ENCODE results near the gene INSIG1. TPM values are rescaled to one million over a fixed set of nuclear protein-coding genes. Genes with fewer than 3 reads are reported as not detected.

The INSIG1 gene
- total RNA-seq, 1 experiment from 2014 or later = 60.1 TPM

DNA sequence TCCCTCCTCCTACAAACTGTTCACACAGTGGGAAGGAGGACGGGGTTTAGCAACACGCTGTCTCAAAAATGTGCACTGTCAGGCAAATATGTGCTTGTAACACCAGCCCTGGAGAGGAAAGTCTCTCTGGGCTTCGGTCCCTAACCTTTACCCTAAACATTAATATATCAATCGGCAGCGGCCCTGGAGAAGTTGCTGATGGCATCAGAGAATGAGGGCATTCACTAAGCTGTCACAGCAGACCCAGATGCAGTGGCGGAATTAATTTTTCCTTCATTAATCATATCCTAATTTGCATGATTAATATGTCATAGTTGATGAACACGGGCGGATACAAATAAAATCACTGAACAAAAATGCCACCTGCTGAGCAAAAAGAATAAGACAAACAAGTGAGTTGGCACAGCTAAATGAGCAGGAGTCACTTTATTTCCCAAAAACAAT lies 45.2 kb upstream of the INSIG1 start:
- Mint-ChIP-seq H3K36me3 (ENCODE audit: insufficient read depth, unreplicated experiment) (no peaks in the 10 kb centered on the region), H3K4me3 (ENCODE audit: unreplicated experiment) (no peak overlapping the region), H3K27me3 (ENCODE audit: insufficient read depth, unreplicated experiment) (no peaks in the 10 kb centered on the region), H3K27ac (ENCODE audit: unreplicated experiment) (no peak overlapping the region), H3K4me1 (ENCODE audit: low read depth, unreplicated experiment) (no peaks in the 10 kb centered on the region), H3K9me3 (ENCODE audit: unreplicated experiment) (no peaks in the 10 kb centered on the region)
- H3K36me3 ChIP-seq (ENCODE audit: control insufficient read depth, insufficient read depth, low read length) = no peaks in the 10 kb centered on the region
- H3K4me1 ChIP-seq = peaks cover 15% of the 10 kb centered on the region
- no peak for DNase-seq
- no peak overlapping the region for H3K4me3 ChIP-seq (ENCODE audit: low read depth, low read length)
- intact Hi-C loops (cut with micrococcal nuclease; ENCODE audit: unreplicated experiment) = loop anchor here (5.0 kb wide), 1 partner anchor 60 kb away; no protein-coding TSS in a partner anchor
- H3K27me3 ChIP-seq (replicated peaks; ENCODE audit: control insufficient read depth, insufficient read depth, low read length) = no peaks in the 10 kb centered on the region
- CTCF ChIA-PET = interaction anchor here (0.5 kb wide), 1 partner anchor 45 kb away, joined by 4 read pairs; the partner anchor contains the start of gene INSIG1
- BruUV-seq (replicated peaks) = no TSS peak
- H3K9me3 ChIP-seq = no peaks in the 10 kb centered on the region; the same call in 1 of the 2 replicates
- POLR2A ChIA-PET = no interaction called here
- TF ChIP-seq, protein P1, sequence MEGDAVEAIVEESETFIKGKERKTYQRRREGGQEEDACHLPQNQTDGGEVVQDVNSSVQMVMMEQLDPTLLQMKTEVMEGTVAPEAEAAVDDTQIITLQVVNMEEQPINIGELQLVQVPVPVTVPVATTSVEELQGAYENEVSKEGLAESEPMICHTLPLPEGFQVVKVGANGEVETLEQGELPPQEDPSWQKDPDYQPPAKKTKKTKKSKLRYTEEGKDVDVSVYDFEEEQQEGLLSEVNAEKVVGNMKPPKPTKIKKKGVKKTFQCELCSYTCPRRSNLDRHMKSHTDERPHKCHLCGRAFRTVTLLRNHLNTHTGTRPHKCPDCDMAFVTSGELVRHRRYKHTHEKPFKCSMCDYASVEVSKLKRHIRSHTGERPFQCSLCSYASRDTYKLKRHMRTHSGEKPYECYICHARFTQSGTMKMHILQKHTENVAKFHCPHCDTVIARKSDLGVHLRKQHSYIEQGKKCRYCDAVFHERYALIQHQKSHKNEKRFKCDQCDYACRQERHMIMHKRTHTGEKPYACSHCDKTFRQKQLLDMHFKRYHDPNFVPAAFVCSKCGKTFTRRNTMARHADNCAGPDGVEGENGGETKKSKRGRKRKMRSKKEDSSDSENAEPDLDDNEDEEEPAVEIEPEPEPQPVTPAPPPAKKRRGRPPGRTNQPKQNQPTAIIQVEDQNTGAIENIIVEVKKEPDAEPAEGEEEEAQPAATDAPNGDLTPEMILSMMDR (IDR thresholded peaks at IDR 0.05; ENCODE audit: insufficient read depth in 1 of 2, low read depth in 1 of 2, low read length in 1 of 2, severe bottlenecking in 1 of 2, unreplicated experiment in 1 of 2) = no peak

DNA sequence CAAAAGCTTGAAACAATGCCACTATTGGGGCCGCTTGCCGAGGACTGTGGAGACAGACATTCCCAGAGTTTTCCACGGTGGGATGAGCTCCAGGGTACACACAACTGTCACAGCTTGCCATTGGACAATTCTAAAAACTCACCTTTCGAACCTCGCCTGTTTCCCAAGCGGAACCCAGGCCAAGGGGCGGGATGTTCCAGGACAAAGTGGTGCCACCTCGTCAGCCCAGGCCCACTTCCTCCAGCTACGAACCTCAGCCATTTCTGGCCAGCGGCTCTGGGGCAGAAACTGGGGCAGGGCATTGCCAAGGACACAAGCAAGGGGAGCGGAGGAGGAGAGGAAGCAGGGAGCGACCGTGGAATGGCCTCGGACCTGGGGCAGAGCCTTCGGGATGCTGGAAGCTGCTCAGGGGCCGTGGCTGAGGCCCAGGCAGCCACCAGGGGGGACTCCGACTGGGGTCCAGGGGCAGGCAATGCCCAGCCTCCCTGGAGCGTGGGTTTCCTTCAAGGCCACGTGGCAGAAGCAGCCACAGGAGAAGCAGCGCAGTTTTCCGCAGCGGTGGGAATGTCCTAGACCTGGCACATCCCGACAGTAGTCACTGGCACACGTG lies 44.7 kb upstream of the INSIG1 start:
- Mint-ChIP-seq H3K27ac (ENCODE audit: unreplicated experiment) (no peak overlapping the region), H3K4me3 (ENCODE audit: unreplicated experiment) (no peak overlapping the region), H3K27me3 (ENCODE audit: insufficient read depth, unreplicated experiment) (no peaks in the 10 kb centered on the region), H3K4me1 (ENCODE audit: low read depth, unreplicated experiment) (no peaks in the 10 kb centered on the region), H3K9me3 (ENCODE audit: unreplicated experiment) (no peaks in the 10 kb centered on the region), H3K36me3 (ENCODE audit: insufficient read depth, unreplicated experiment) (no peaks in the 10 kb centered on the region)
- no peaks in the 10 kb centered on the region for H3K27me3 ChIP-seq (replicated peaks; ENCODE audit: control insufficient read depth, insufficient read depth, low read length)
- no peaks in the 10 kb centered on the region for H3K36me3 ChIP-seq (ENCODE audit: control insufficient read depth, insufficient read depth, low read length)
- ChIA-PET POLR2A (no interaction called here), CTCF (no interaction called here)
- TF ChIP-seq, protein P1 (IDR thresholded peaks at IDR 0.05; ENCODE audit: insufficient read depth in 1 of 2, low read depth in 1 of 2, low read length in 1 of 2, severe bottlenecking in 1 of 2, unreplicated experiment in 1 of 2) = no peak
- DNase-seq = no peak
- no peak overlapping the region for H3K4me3 ChIP-seq (ENCODE audit: low read depth, low read length)
- H3K4me1 ChIP-seq = peaks cover 15% of the 10 kb centered on the region
- H3K9me3 ChIP-seq = no peaks in the 10 kb centered on the region; the same call in 1 of the 2 replicates
- intact Hi-C loops (cut with micrococcal nuclease; ENCODE audit: unreplicated experiment) = loop anchor here (5.0 kb wide), 1 partner anchor 61 kb away; no protein-coding TSS in a partner anchor
- no TSS peak for BruUV-seq (replicated peaks)

DNA sequence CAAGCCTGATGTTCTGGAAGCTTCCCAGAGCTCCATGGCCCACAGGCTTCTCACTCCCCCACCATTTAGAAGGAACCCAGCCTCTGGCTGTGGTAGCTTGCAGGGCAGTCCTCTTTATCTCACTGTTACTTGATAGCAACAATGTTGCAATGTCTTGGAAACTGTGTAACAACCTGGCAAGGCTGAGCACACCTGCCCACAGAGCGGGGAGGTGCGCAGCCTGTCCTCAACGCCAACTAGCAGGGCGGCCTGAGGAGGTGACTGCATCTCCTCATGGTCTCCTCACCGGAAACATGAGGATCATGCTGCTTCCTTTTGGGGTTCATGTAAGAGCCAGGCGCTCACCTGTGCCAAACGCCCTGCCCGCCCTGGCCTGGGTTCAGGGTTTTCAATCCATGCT lies 43.7 kb upstream of the INSIG1 start:
- Mint-ChIP-seq H3K36me3 (ENCODE audit: insufficient read depth, unreplicated experiment) (no peaks in the 10 kb centered on the region), H3K9me3 (ENCODE audit: unreplicated experiment) (no peaks in the 10 kb centered on the region), H3K27ac (ENCODE audit: unreplicated experiment) (no peak overlapping the region), H3K4me3 (ENCODE audit: unreplicated experiment) (no peak overlapping the region), H3K4me1 (ENCODE audit: low read depth, unreplicated experiment) (no peaks in the 10 kb centered on the region), H3K27me3 (ENCODE audit: insufficient read depth, unreplicated experiment) (no peaks in the 10 kb centered on the region)
- Histone ChIP-seq H3K4me3 (ENCODE audit: low read depth, low read length) (no peak overlapping the region), H3K36me3 (ENCODE audit: control insufficient read depth, insufficient read depth, low read length) (no peaks in the 10 kb centered on the region), H3K9me3 (no peaks in the 10 kb centered on the region; the same call in 1 of the 2 replicates), H3K27me3 (replicated peaks; ENCODE audit: control insufficient read depth, insufficient read depth, low read length) (no peaks in the 10 kb centered on the region), H3K4me1 (peaks cover 15% of the 10 kb centered on the region)
- ChIA-PET POLR2A (no interaction called here), CTCF (no interaction called here)
- no peak for DNase-seq
- no TSS peak for BruUV-seq (replicated peaks)
- TF ChIP-seq, protein P1 (IDR thresholded peaks at IDR 0.05; ENCODE audit: insufficient read depth in 1 of 2, low read depth in 1 of 2, low read length in 1 of 2, severe bottlenecking in 1 of 2, unreplicated experiment in 1 of 2) = no peak
- intact Hi-C loops (cut with micrococcal nuclease; ENCODE audit: unreplicated experiment) = loop anchor here (5.0 kb wide), 1 partner anchor 62 kb away; no protein-coding TSS in a partner anchor

Data from Caco-2 (cell line).